Endothelial cell of umbilical vein (primary cell): ENCODE results near the gene CIB2. TPM values are rescaled to one million over a fixed set of nuclear protein-coding genes. Genes with fewer than 3 reads are reported as not detected.
A peak's percentile ranks its signal among the peaks of the same experiment; 100 is the strongest.

ENCODE experiments used
- BruUV-seq: library from RNA; stranded (reverse); fragments of 400-500 nt; replicated peaks from 2 replicates; lab custom pipeline; 2021; lab: Mats Ljungman, UMichigan
- CTCF ChIA-PET: fragments of 300-600, 350-600 bp; sonication (Branson Sonifier 250); formaldehyde crosslinking; loops from one replicate; lab custom pipeline; 2021; ENCODE audit warnings: antibody characterized with exemption, inconsistent platforms; lab: Charles Lee
- POLR2A ChIA-PET: fragments of 300-600, 350-600 bp; sonication (Branson Sonifier 250); formaldehyde crosslinking; loops from one replicate; lab custom pipeline; 2021; ENCODE audit warnings: antibody characterized with exemption, inconsistent platforms; lab: Charles Lee
- DNase-seq: peaks from one replicate; pipeline ENCODE4 v3.0.0-alpha.2; 2011; ENCODE audit warnings: low read depth, low spot score
- FAIRE-seq: peaks from 2 replicates; lab custom pipeline; 2011; peaks lifted over from hg19 to GRCh38; lab: Jason Lieb, UNC
- H2AFZ ChIP-seq: 2 replicates; pipeline ENCODE4 v1.6.0; 2012; ENCODE audit warnings: low read depth, low read length, control low read depth, inconsistent platforms
- H3K27ac ChIP-seq: 2 replicates; pipeline ENCODE4 v1.5.1; 2011; ENCODE audit warnings: low read depth, mild to moderate bottlenecking, control low read depth, low read length, moderate library complexity; ENCODE audit not compliant: insufficient read depth
- H3K27me3 ChIP-seq, 2 experiments: 2 replicates each; pipeline versions ENCODE4 v1.6.0 to v1.6.1; 2011; ENCODE audit warnings: low read length in 2 of 2, mixed read lengths in 1 of 2; ENCODE audit not compliant: control insufficient read depth in 2 of 2, insufficient read depth in 2 of 2
- H3K36me3 ChIP-seq, 2 experiments: 2 replicates in 1 of 2; 3 replicates in 1 of 2; pipeline ENCODE4 v1.5.1; 2011; ENCODE audit warnings: low read length in 2 of 2, mild to moderate bottlenecking in 1 of 2, moderate library complexity in 1 of 2; ENCODE audit not compliant: control insufficient read depth in 2 of 2, insufficient read depth in 2 of 2; ENCODE audit errors: extremely low read depth in 1 of 2
- H3K4me1 ChIP-seq: 3 replicates; pipeline ENCODE4 v1.5.1; 2011; ENCODE audit warnings: mild to moderate bottlenecking, low read length; ENCODE audit not compliant: control insufficient read depth, insufficient read depth; ENCODE audit errors: extremely low read depth
- H3K4me2 ChIP-seq: 2 replicates; pipeline ENCODE4 v1.6.1; 2011; ENCODE audit warnings: low read length, control low read depth, mixed read lengths; ENCODE audit not compliant: insufficient read depth
- H3K4me3 ChIP-seq, 3 experiments: fragments of 200-600 bp in 1 of 3; sonication (generic), shearing (Covaris generic) in 1 of 3; replicated peaks in 1 of 3; 2 replicates each; pipeline ENCODE4 v1.5.1; 2011 to 2016; ENCODE audit warnings: control low read depth in 3 of 3, low read length in 3 of 3, mild to moderate bottlenecking in 2 of 3, inconsistent platforms in 1 of 3, low read depth in 1 of 3, moderate library complexity in 1 of 3; ENCODE audit not compliant: insufficient read depth in 1 of 3
- H3K79me2 ChIP-seq: 2 replicates; pipeline ENCODE4 v1.6.0; 2012; ENCODE audit warnings: low read length, inconsistent platforms; ENCODE audit not compliant: control insufficient read depth, insufficient read depth
- H3K9ac ChIP-seq: replicated peaks from 2 replicates; pipeline ENCODE3; 2011; ENCODE audit warnings: low read length, control low read depth; ENCODE audit not compliant: insufficient read depth; ENCODE audit errors: extremely low read depth
- H3K9me1 ChIP-seq: replicated peaks from 3 replicates; pipeline ENCODE4 v1.6.0; 2011; ENCODE audit warnings: mild to moderate bottlenecking, low read length; ENCODE audit not compliant: control insufficient read depth, insufficient read depth; ENCODE audit errors: extremely low read depth
- H3K9me3 ChIP-seq: replicated peaks from 2 replicates; pipeline ENCODE4 v1.5.1; 2012; ENCODE audit warnings: low read length, inconsistent platforms; ENCODE audit not compliant: control insufficient read depth, insufficient read depth
- H4K20me1 ChIP-seq: replicated peaks from 2 replicates; pipeline ENCODE3; 2011; ENCODE audit warnings: mild to moderate bottlenecking, low read length; ENCODE audit not compliant: control insufficient read depth, insufficient read depth; ENCODE audit errors: extremely low read depth
- GATA2 ChIP-seq: IDR thresholded peaks from 2 replicates; pipeline ENCODE4 v1.7.0; 2011; ENCODE audit warnings: low read depth, mild to moderate bottlenecking, moderate library complexity, mixed read lengths, low read length; ENCODE audit not compliant: insufficient read length, insufficient read depth
- MYC ChIP-seq: IDR thresholded peaks from one replicate; pipeline ENCODE4 v1.6.1; 2011; ENCODE audit warnings: mild to moderate bottlenecking, low read depth, low read length
- POLR2A ChIP-seq: IDR thresholded peaks from 2 replicates; pipeline ENCODE4 v1.6.1; 2012; ENCODE audit warnings: low read depth, mild to moderate bottlenecking, control low read depth, low read length
- POLR2AphosphoS5 ChIP-seq: IDR thresholded peaks from 2 replicates; pipeline ENCODE4 v1.6.1; 2012; ENCODE audit warnings: low read depth, mild to moderate bottlenecking, control low read depth, low read length, moderate library complexity; ENCODE audit not compliant: insufficient read depth
- dilution Hi-C: fragments of 300-500 bp; cut with MboI; formaldehyde crosslinking; loops from one replicate; pipeline ENCODE4 v1.15.0; 2019; ENCODE audit warnings: low sequenced_read_pairs; ENCODE audit not compliant: extremely low pct_ligation_motif_present
- intact Hi-C: fragments of 100-400 bp; cut with micrococcal nuclease; formaldehyde crosslinking; loops from one replicate; pipeline ENCODE4 v1.10.0; 2022
- polyA plus RNA-seq, 4 experiments: library from polyadenylated mRNA; depleted of rRNA in 3 of 4; stranded (reverse) in 3 of 4; unstranded in 1 of 4; fragments of >200 nt; gene quantifications; 2 replicates each; pipeline versions ENCODE4 v1.2.1 to v1.2.3, GENCODE V29; 2011 to 2012; ENCODE audit warnings: missing spikeins in 1 of 4
- total RNA-seq: library from RNA; stranded (reverse); gene quantifications from 2 replicates; pipeline ENCODE4 v1.2.3, GENCODE V29; 2021
- TF ChIP-seq, protein P1 (sequence below), 2 donors: IDR thresholded peaks; 1 replicate in 1 of 2; 2 replicates in 1 of 2; pipeline ENCODE4 v1.5.1; 2011; ENCODE audit warnings: low read length in 2 of 2, mild to moderate bottlenecking in 2 of 2, moderate library complexity in 2 of 2, control low read depth in 1 of 2, inconsistent platforms in 1 of 2, low read depth in 1 of 2; ENCODE audit not compliant: insufficient read depth in 1 of 2; ENCODE audit errors: extremely low read depth in 1 of 2
- TF ChIP-seq, protein P2 (sequence below): IDR thresholded peaks from 2 replicates; pipeline ENCODE4 v1.6.1; 2011; ENCODE audit not compliant: insufficient read depth, insufficient read length

CIB2 gene
- total and polyA plus RNA-seq, 2 donors (not counting 3 experiments of a cell fraction or from before 2014, with no cell fraction given), result 4.0 to 7.7 TPM

DNA sequence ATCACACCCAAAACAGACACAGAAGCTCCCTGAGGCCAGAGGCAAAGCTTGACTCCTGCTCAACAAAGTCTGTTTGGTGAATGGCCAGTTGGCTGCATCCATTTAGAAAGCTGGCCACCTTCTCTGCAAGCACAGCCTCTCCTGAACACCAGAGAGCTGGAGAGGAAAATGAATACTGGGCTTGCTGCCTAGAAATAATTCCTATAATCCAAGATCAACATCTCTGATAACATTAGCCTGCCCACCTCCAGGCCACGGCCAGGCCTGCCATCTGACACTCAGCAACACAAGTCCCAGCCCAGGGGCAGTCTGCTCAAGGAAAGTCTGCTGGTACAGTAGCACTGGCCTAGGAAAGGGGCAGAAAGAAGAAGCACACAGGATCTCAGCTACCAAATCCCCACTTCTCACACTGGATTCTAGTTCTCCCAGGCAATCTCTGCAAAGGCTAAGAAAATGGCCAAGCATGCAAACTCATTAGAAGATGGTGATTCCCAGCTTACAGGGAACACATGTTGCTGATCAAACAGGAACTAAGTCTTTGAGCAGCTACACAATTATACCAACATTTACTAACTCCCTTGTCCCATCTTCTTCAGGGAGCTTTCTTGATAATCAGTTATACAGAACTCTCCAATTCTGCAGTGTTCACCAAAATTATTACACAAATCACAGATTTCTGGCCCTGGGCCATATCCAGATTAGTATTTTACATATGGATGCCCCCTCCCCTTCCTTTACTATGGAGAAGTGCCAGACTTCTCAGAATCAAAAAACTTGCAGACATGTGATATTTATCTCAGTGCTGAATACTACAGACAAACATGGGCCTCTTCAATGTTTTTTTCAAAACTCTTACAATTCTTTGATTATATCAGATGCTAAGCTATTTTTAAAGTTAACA lies 63.7 kb downstream of the CIB2 start:
- ChIA-PET POLR2A (no interaction called here), CTCF (interaction anchor here (1.0 to 3.8 kb wide), 8 partner anchors 8 to 63 kb away, joined by 3 to 25 read pairs (median 6); no protein-coding TSS in a partner anchor)
- no peak overlapping the region for H2AFZ ChIP-seq
- H3K9me3 ChIP-seq, result no peaks in the 10 kb centered on the region
- no peaks in the 10 kb centered on the region for H3K27me3 ChIP-seq
- BruUV-seq, result no TSS peak
- DNase-seq (peak; percentile 60), FAIRE-seq (peak; percentile 62)
- H3K9ac ChIP-seq, result no peak overlapping the region
- TF ChIP-seq GATA2 (peak; percentile 55), POLR2AphosphoS5 (no peak), POLR2A (no peak), MYC (no peak)
- TF ChIP-seq, protein P1, sequence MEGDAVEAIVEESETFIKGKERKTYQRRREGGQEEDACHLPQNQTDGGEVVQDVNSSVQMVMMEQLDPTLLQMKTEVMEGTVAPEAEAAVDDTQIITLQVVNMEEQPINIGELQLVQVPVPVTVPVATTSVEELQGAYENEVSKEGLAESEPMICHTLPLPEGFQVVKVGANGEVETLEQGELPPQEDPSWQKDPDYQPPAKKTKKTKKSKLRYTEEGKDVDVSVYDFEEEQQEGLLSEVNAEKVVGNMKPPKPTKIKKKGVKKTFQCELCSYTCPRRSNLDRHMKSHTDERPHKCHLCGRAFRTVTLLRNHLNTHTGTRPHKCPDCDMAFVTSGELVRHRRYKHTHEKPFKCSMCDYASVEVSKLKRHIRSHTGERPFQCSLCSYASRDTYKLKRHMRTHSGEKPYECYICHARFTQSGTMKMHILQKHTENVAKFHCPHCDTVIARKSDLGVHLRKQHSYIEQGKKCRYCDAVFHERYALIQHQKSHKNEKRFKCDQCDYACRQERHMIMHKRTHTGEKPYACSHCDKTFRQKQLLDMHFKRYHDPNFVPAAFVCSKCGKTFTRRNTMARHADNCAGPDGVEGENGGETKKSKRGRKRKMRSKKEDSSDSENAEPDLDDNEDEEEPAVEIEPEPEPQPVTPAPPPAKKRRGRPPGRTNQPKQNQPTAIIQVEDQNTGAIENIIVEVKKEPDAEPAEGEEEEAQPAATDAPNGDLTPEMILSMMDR (IDR thresholded peaks at IDR 0.05; ENCODE audit: extremely low read depth in 1 of 2, insufficient read depth in 1 of 2, low read depth in 1 of 2, low read length in 2 of 2), result no peak
- TF ChIP-seq, protein P2, sequence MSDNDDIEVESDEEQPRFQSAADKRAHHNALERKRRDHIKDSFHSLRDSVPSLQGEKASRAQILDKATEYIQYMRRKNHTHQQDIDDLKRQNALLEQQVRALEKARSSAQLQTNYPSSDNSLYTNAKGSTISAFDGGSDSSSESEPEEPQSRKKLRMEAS, result no peak
- H4K20me1 ChIP-seq, result no peaks in the 10 kb centered on the region
- no peaks in the 10 kb centered on the region for H3K36me3 ChIP-seq
- H3K27ac ChIP-seq, result no peak overlapping the region
- no peaks in the 10 kb centered on the region for H3K9me1 ChIP-seq
- peak overlapping the region; percentile 43 for H3K4me2 ChIP-seq
- intact Hi-C loops, result loop anchor here (2.0 kb wide), 1 partner anchor 33 kb away; no protein-coding TSS in a partner anchor
- peaks cover 61% of the 10 kb centered on the region for H3K4me1 ChIP-seq
- dilution Hi-C loops, result no loop called here
- no peak overlapping the region for H3K4me3 ChIP-seq
- H3K79me2 ChIP-seq, result peaks cover 94% of the 10 kb centered on the region
